Panc1 (cell line): ENCODE results near the gene MROH2A. TPM values are rescaled to one million over a fixed set of nuclear protein-coding genes. Genes with fewer than 3 reads are reported as not detected.

ENCODE experiments used
- ATAC-seq: fragments of 200-7000 bp; cut with Tn5 transposase; 2 replicates; pipeline ENCODE4 v1.9.1; 2020; ENCODE audit warnings: mild to moderate bottlenecking, moderate library complexity
- BruUV-seq: library from RNA; stranded (reverse); fragments of 400-500 nt; replicated peaks from 2 replicates; lab custom pipeline; 2021; lab: Mats Ljungman, UMichigan
- CTCF ChIA-PET: fragments of 300-600 bp; sonication (Branson Sonifier 250); formaldehyde crosslinking; loops from one replicate; lab custom pipeline; 2022; ENCODE audit warnings: antibody characterized with exemption; lab: Charles Lee
- POLR2A ChIA-PET: fragments of 300-600 bp; sonication (Branson Sonifier 250); formaldehyde crosslinking; loops from one replicate; lab custom pipeline; 2022; ENCODE audit warnings: antibody characterized with exemption; lab: Charles Lee
- DNase-seq: peaks from one replicate; pipeline ENCODE4 v3.0.0-alpha.2; 2010; ENCODE audit warnings: low read depth, low spot score
- H3K27ac ChIP-seq: 2 replicates; pipeline ENCODE4 v1.5.1; 2011; ENCODE audit warnings: mild to moderate bottlenecking, low read length, inconsistent platforms
- H3K27me3 ChIP-seq: fragments of 200-500 bp; sonication (Bioruptor generic); 2 replicates; pipeline ENCODE4 v1.6.0; 2014; ENCODE audit warnings: low read length, inconsistent platforms; ENCODE audit not compliant: control insufficient read depth, insufficient read depth
- H3K36me3 ChIP-seq: fragments of 200-500 bp; sonication (Bioruptor generic); 2 replicates; pipeline ENCODE4 v1.5.1; 2014; ENCODE audit warnings: inconsistent platforms, mild to moderate bottlenecking, low read length, moderate library complexity; ENCODE audit not compliant: control insufficient read depth, insufficient read depth
- H3K4me1 ChIP-seq: 2 replicates; pipeline ENCODE4 v1.5.1; 2011; ENCODE audit warnings: inconsistent platforms, mild to moderate bottlenecking, low read length, moderate library complexity; ENCODE audit not compliant: control insufficient read depth, insufficient read depth
- H3K4me3 ChIP-seq, 2 experiments: 2 replicates each; pipeline ENCODE4 v1.5.1; 2011 to 2012; ENCODE audit warnings: low read depth in 2 of 2, low read length in 2 of 2, mild to moderate bottlenecking in 2 of 2, inconsistent platforms in 1 of 2, moderate library complexity in 1 of 2
- H3K9me3 ChIP-seq: fragments of 200-500 bp; sonication (Bioruptor generic); 2 replicates; pipeline ENCODE4 v1.5.1; 2014; ENCODE audit warnings: low read depth, mild to moderate bottlenecking, inconsistent platforms, low read length, moderate library complexity; ENCODE audit not compliant: control insufficient read depth, insufficient read depth
- CTCF ChIP-seq: fragments of 450-650 bp; IDR thresholded peaks from 2 replicates; pipeline ENCODE4 v1.5.1; 2017; ENCODE audit warnings: mild to moderate bottlenecking
- POLR2AphosphoS5 ChIP-seq: IDR thresholded peaks from 2 replicates; pipeline ENCODE4 v1.6.1; 2012; ENCODE audit warnings: mild to moderate bottlenecking, low read depth, low read length, moderate library complexity
- REST ChIP-seq, 2 experiments: IDR thresholded peaks; 2 replicates each; pipeline ENCODE4 v1.6.1; 2011 to 2012; ENCODE audit warnings: low read depth in 2 of 2, control low read depth in 1 of 2, low read length in 1 of 2, mild to moderate bottlenecking in 1 of 2, moderate library complexity in 1 of 2; ENCODE audit not compliant: insufficient read depth in 1 of 2
- SIN3A ChIP-seq: IDR thresholded peaks from 2 replicates; pipeline ENCODE4 v1.6.1; 2012; ENCODE audit warnings: low read depth, mild to moderate bottlenecking, low read length, moderate library complexity, borderline replicate concordance; ENCODE audit not compliant: insufficient read depth
- TCF7L2 ChIP-seq: IDR thresholded peaks from 2 replicates; pipeline ENCODE4 v1.6.1; 2011; ENCODE audit warnings: mild to moderate bottlenecking, low read depth, low read length, inconsistent platforms
- in situ Hi-C: cut with HindIII; loops from 2 replicates; pipeline ENCODE4 v1.10.0; 2016; ENCODE audit warnings: low sequenced_read_pairs, low pct_unique_long_range_greater_than_20kb
- intact Hi-C: fragments of 100-400 bp; cut with micrococcal nuclease; formaldehyde crosslinking; loops from one replicate; pipeline ENCODE4 v1.10.0; 2022; ENCODE audit not compliant: unreplicated experiment
- total RNA-seq: library from RNA; stranded (reverse); gene quantifications from one replicate; pipeline ENCODE4 v1.2.1, GENCODE V29; 2021; ENCODE audit not compliant: unreplicated experiment

Gene MROH2A
- total RNA-seq, 1 experiment from 2014 or later: not detected

- intact Hi-C loops: no loop called here
- no peaks in the 10 kb centered on the region for H3K9me3 ChIP-seq
- DNase-seq: no peak
- BruUV-seq: no TSS peak
- no peak for ATAC-seq
- POLR2A ChIA-PET: no interaction called here
- CTCF ChIA-PET: no interaction called here
- no peaks in the 10 kb centered on the region for H3K27me3 ChIP-seq
- TF ChIP-seq SIN3A (no peak), CTCF (no peak), REST (IDR thresholded peaks at IDR 0.05; ENCODE audit: insufficient read depth in 1 of 2, low read depth in 2 of 2, low read length in 1 of 2) (no peak), TCF7L2 (no peak), POLR2AphosphoS5 (no peak)
- no peak overlapping the region for H3K4me3 ChIP-seq
- H3K27ac ChIP-seq: no peak overlapping the region
- H3K36me3 ChIP-seq: no peaks in the 10 kb centered on the region
- H3K4me1 ChIP-seq: no peaks in the 10 kb centered on the region
- in situ Hi-C loops: no loop called here
Measured at GRCh38 chr2:233779722-233780121, 1.6 kb downstream of the MROH2A start.

- in situ Hi-C loops (no loop called here), intact Hi-C loops (no loop called here)
- Histone ChIP-seq H3K36me3 (no peaks in the 10 kb centered on the region), H3K4me1 (no peaks in the 10 kb centered on the region), H3K9me3 (no peaks in the 10 kb centered on the region), H3K27ac (no peak overlapping the region), H3K27me3 (no peaks in the 10 kb centered on the region), H3K4me3 (no peak overlapping the region)
- DNase-seq: no peak
- CTCF ChIA-PET: no interaction called here
- no TSS peak for BruUV-seq
- TF ChIP-seq REST (IDR thresholded peaks at IDR 0.05; ENCODE audit: insufficient read depth in 1 of 2, low read depth in 2 of 2, low read length in 1 of 2) (no peak), CTCF (no peak), POLR2AphosphoS5 (no peak), SIN3A (no peak), TCF7L2 (no peak)
- ATAC-seq: no peak
- POLR2A ChIA-PET: no interaction called here
Measured at GRCh38 chr2:233780771-233781170, 2.6 kb downstream of the MROH2A start.
